ENCODE data around the gene TMEM186.
"Not testable (repeated sequence)": the region's sequence is repeated elsewhere in the genome, so short reads cannot be mapped to it uniquely, and the experiment has no call there.

The TMEM186 gene

DNA sequence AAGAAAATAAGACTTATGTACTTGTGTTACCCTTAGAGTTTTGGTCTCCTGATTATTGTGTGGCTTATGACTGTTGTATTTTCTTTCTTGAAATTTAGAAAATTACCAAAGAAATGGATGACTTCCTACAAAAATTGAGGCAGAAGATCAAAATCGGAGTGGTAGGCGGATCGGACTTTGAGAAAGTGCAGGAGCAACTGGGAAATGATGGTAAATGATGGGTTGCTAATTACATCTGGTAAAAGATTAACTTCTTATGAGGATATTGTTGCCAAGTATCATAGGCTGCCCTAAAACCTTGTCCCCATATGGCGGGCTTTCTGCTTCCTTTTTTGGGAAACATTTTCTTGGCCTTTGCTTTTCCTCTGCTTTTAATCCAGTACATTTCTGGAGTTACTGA lies 4.3 kb upstream of the TMEM186 start:
- DNase-seq, result no peak
- TF ChIP-seq GATA1 (IDR thresholded peaks at IDR 0.05; ENCODE audit: low read depth, low read length) (no peak), POLR2A (IDR thresholded peaks at IDR 0.05; ENCODE audit: low read length) (no peak)

GRCh38 chr16:8798535-8799157 lies 1.2 kb upstream of the TMEM186 start:
- TF ChIP-seq GATA1 (IDR thresholded peaks at IDR 0.05; ENCODE audit: low read depth, low read length) (no peak), POLR2A (IDR thresholded peaks at IDR 0.05; ENCODE audit: low read length) (no peak)
- no peak for DNase-seq

DNA sequence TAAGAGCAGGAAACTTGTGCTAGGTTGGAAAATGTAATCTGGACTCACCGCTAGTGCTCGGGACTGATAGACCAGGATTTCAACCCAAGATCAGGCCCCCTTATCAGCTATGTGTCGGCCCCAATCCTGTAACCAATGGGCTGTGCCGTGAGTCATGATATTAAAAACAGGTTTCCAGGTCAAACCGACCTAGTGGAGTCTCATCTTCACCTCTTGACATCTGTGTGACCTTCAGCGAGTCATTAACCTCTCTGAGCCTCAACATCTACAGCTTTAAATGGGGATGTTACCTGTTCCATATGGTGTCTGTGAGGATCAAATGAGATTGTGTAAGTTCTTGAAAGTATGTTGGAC lies 712 bp upstream of the TMEM186 start:
- DNase-seq, result peak; percentile 80 to 83
- no peak for TF ChIP-seq POLR2A (IDR thresholded peaks at IDR 0.05; ENCODE audit: low read length)
- TF ChIP-seq GATA1 (IDR thresholded peaks at IDR 0.05; ENCODE audit: low read depth, low read length), result no peak

GRCh38 chr16:8796469-8797363 lies 723 bp downstream of the TMEM186 start:
- TF ChIP-seq POLR2A (IDR thresholded peaks at IDR 0.05; ENCODE audit: low read length) (no peak), GATA1 (IDR thresholded peaks at IDR 0.05; ENCODE audit: low read depth, low read length) (no peak)
- DNase-seq, result no peak

DNA sequence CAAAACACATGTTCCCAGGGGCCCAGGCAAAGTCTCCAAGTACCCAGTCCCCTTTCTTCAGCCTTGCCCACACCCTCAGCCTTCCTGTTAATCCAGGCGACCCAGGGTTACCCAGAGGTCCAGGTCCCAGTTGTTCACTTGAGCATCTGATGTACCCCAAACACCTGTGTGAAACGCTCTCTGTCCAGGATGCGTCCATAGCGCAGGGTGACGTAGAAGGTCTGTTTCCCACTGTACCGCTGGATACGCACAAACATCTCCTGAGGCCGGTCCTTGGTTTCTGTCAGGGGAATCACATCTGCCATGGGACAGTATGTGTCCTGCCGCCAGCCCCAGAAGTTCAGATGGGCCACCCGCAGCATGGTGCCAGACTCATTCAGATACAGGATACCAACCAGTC lies 1.6 kb downstream of the TMEM186 start:
- TF ChIP-seq POLR2A (IDR thresholded peaks at IDR 0.05; ENCODE audit: low read length) (no peak), GATA1 (IDR thresholded peaks at IDR 0.05; ENCODE audit: low read depth, low read length) (no peak)
- no peak for DNase-seq

- DNase-seq, result no peak
Measured at GRCh38 chr16:8795091-8795490, 2.3 kb downstream of the TMEM186 start.

GRCh38 chr16:8788578-8789172 lies 8.8 kb downstream of the TMEM186 start:
- TF ChIP-seq GATA1 (IDR thresholded peaks at IDR 0.05; ENCODE audit: low read depth, low read length) (no peak), POLR2A (IDR thresholded peaks at IDR 0.05; ENCODE audit: low read length) (no peak)
- no peak for DNase-seq

More at GRCh38 chr16:8795091-8795490, 2.3 kb downstream of the TMEM186 start:
- no peak for TF ChIP-seq POLR2A (IDR thresholded peaks at IDR 0.05; ENCODE audit: low read length)
- TF ChIP-seq GATA1 (IDR thresholded peaks at IDR 0.05; ENCODE audit: low read depth, low read length), result no peak

GRCh38 chr16:8786316-8786715 lies 11.1 kb downstream of the TMEM186 start:
- not testable (repeated sequence) for DNase-seq

GRCh38 chr16:8785408-8785807 lies 12.0 kb downstream of the TMEM186 start:
- no peak for DNase-seq
- TF ChIP-seq POLR2A (IDR thresholded peaks at IDR 0.05; ENCODE audit: low read length) (no peak), GATA1 (IDR thresholded peaks at IDR 0.05; ENCODE audit: low read depth, low read length) (no peak)

DNA sequence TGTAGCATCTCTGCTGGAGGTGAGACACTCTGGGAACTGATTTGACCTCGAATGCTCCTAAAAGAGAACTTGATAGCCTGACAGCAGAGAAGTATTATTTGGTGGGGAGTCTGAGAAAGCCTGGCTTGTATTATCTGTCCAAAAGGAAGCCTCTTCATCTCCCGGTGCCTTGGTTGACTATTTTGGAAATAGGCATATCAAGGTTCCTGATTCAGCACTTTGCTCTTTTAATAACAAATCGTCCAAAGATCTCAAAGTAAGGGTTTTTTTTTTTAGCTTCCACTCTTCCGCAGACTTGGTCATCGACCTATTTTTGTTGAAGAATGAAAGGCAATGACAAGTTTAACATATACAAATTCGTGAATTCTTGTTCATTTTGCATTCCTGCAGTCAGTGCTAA lies 14.8 kb downstream of the TMEM186 start:
- TF ChIP-seq POLR2A (IDR thresholded peaks at IDR 0.05; ENCODE audit: low read length) (no peak), GATA1 (IDR thresholded peaks at IDR 0.05; ENCODE audit: low read depth, low read length) (no peak)

DNA sequence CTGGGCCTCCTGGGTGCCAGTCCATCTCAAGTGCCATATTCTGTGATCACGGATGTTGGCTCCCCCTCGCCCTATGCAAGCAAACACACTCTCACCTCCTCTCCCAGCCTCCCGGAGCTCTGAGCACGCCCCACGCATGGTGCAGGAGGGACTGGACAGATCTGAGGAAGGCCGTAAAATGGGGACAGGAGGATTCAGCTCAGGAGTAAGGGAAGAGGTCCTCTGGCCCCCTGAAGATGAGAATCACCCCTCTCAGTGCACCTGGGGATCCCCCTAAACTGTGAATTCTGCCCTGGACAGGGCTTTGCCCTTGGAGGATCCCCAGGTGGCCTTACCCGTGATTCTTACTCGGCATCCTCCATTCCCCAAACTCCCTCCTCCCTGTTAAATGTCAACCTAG lies 15.6 kb downstream of the TMEM186 start:
- TF ChIP-seq GATA1 (IDR thresholded peaks at IDR 0.05; ENCODE audit: low read depth, low read length) (no peak), POLR2A (IDR thresholded peaks at IDR 0.05; ENCODE audit: low read length) (no peak)
- no peak for DNase-seq

More for the DNA sequence above, 14.8 kb downstream of the TMEM186 start:
- DNase-seq, result no peak

- no peak for TF ChIP-seq POLR2A (IDR thresholded peaks at IDR 0.05; ENCODE audit: low read length)
- TF ChIP-seq GATA1 (IDR thresholded peaks at IDR 0.05; ENCODE audit: low read depth, low read length), result no peak
- DNase-seq, result no peak
Measured at GRCh38 chr16:8777217-8777616, 20.2 kb downstream of the TMEM186 start.

GRCh38 chr16:8776129-8776584 lies 21.3 kb downstream of the TMEM186 start:
- TF ChIP-seq POLR2A (IDR thresholded peaks at IDR 0.05; ENCODE audit: low read length) (no peak), GATA1 (IDR thresholded peaks at IDR 0.05; ENCODE audit: low read depth, low read length) (no peak)
- no peak for DNase-seq

GRCh38 chr16:8775359-8775758 lies 22.1 kb downstream of the TMEM186 start:
- no peak for TF ChIP-seq GATA1 (IDR thresholded peaks at IDR 0.05; ENCODE audit: low read depth, low read length)
- DNase-seq, result no peak

Data from erythroblast (primary cell).